Thyroid gland (tissue), 4 donors: ENCODE results near the gene ZFHX3. TPM values are rescaled to one million over a fixed set of nuclear protein-coding genes. Genes with fewer than 3 reads are reported as not detected.

Source experiments
- DNase-seq, 2 donors: peaks; one replicate each; pipeline ENCODE4 v3.0.0-alpha.2; 2019
- H3K27ac ChIP-seq, 3 donors: fragments of 200-600 bp; sonication (generic); 1 replicate in 2 of 3; 2 replicates in 1 of 3; pipeline ENCODE4 v1.5.1; 2016 to 2019; ENCODE audit warnings: mild to moderate bottlenecking in 1 of 3, moderate library complexity in 1 of 3
- H3K27me3 ChIP-seq: fragments of 200-600 bp; sonication (generic); one replicate; pipeline ENCODE4 v1.5.1; 2019
- H3K36me3 ChIP-seq, 2 donors: fragments of 200-600 bp; sonication (generic); one replicate each; pipeline ENCODE4 v1.5.1; 2016 to 2019
- H3K4me1 ChIP-seq, 2 donors: fragments of 200-600 bp; sonication (generic); one replicate each; pipeline ENCODE4 v1.5.1; 2017 to 2019
- H3K4me3 ChIP-seq, 3 donors: fragments of 200-600 bp; sonication (generic); replicated peaks in 1 of 3; 1 replicate in 2 of 3; 2 replicates in 1 of 3; pipeline ENCODE4 v1.5.1; 2016; ENCODE audit warnings: mild to moderate bottlenecking in 1 of 3
- H3K9me3 ChIP-seq: fragments of 200-600 bp; sonication (generic); one replicate; pipeline ENCODE4 v1.5.1; 2017
- POLR2A ChIP-seq, 2 donors: fragments of 450-650 bp; IDR thresholded peaks; one replicate each; pipeline ENCODE4 v1.6.1; 2017; ENCODE audit warnings: antibody characterized with exemption in 2 of 2, mild to moderate bottlenecking in 2 of 2, moderate library complexity in 1 of 2
- WGBS, 2 donors: methylation state at CpG; one replicate each; pipeline ENCODE4 v1.1.5; 2017; 5-methylcytosine and 5-hydroxymethylcytosine counted together
- intact Hi-C: fragments of 100-400 bp; cut with DNase I; formaldehyde crosslinking; loops from one replicate; pipeline ENCODE4 v1.15.1; 2023
- total RNA-seq, 4 donors: library from RNA; depleted of rRNA; stranded (reverse); fragments of >200 nt; gene quantifications; one replicate each; pipeline ENCODE4 v1.2.3, GENCODE V29; 2016
- TF ChIP-seq, protein P1 (sequence below), 6 experiments: fragments of 200-600 bp in 3 of 6; fragments of 450-650 bp in 3 of 6; sonication (generic) in 3 of 6; IDR thresholded peaks; one replicate each; pipeline ENCODE4 v1.5.1; 2016 to 2019; ENCODE audit warnings: antibody characterized with exemption in 6 of 6, mild to moderate bottlenecking in 2 of 6, inconsistent platforms in 1 of 6, moderate library complexity in 1 of 6

The ZFHX3 gene
- total RNA-seq, 4 donors from 2014 or later = 27.4 to 92.9 (median 45.5) TPM

- 91 to 92% methylated on average over 11 of the region's 11 CpGs for WGBS, 2 donors
- H3K27me3 ChIP-seq = no peaks in the 10 kb centered on the region
- H3K4me1 ChIP-seq = peaks cover 9 to 25% of the 10 kb centered on the region in 2 donors
- H3K27ac ChIP-seq = no peak overlapping the region
- H3K36me3 ChIP-seq = no peaks in the 10 kb centered on the region
- no peak for DNase-seq
- H3K4me3 ChIP-seq = no peak overlapping the region
- H3K9me3 ChIP-seq = no peaks in the 10 kb centered on the region
- TF ChIP-seq, protein P1, sequence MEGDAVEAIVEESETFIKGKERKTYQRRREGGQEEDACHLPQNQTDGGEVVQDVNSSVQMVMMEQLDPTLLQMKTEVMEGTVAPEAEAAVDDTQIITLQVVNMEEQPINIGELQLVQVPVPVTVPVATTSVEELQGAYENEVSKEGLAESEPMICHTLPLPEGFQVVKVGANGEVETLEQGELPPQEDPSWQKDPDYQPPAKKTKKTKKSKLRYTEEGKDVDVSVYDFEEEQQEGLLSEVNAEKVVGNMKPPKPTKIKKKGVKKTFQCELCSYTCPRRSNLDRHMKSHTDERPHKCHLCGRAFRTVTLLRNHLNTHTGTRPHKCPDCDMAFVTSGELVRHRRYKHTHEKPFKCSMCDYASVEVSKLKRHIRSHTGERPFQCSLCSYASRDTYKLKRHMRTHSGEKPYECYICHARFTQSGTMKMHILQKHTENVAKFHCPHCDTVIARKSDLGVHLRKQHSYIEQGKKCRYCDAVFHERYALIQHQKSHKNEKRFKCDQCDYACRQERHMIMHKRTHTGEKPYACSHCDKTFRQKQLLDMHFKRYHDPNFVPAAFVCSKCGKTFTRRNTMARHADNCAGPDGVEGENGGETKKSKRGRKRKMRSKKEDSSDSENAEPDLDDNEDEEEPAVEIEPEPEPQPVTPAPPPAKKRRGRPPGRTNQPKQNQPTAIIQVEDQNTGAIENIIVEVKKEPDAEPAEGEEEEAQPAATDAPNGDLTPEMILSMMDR (IDR thresholded peaks at IDR 0.05) = no peak
- no peak for TF ChIP-seq POLR2A (IDR thresholded peaks at IDR 0.05)
- intact Hi-C loops = loop anchor here (10.0 kb wide), 2 partner anchors 326 to 356 kb away; no protein-coding TSS in a partner anchor
Measured at GRCh38 chr16:72838586-72838910, 209.4 kb downstream of the ZFHX3 start.

DNA sequence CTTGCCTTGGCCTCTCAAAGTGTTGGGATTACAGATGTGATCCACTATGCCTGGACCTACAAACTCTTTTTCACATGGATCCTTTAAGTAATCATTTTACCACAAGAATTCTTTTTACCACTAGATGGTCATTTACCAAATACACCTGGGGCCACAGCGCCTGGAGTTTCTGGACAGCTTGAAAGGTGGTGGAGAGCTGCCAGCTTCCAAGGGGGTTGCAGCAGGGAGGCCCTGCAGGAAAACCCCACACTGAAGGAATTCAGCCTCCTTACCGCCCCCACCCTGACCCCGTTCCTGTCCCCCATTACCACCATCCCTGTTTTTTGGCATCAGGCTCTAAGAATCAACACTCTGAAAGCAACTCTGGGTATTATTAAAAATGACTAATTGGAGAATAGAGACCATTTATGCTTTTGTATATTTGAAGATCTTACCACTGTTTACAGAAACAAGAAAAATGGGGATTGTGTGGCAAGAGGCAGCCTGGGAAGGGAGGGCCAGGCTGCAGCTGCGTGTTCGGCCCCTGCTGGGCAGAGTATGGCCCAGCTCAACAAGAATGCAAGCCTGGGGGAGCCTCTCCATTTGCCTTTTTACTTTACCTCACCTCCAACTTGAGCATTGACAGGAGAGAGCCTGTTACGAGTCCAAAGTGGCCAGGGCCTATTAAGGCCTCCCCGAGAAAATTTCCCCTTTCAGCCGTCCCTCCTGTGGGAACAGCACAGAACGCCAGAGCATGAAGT is 209.9 kb downstream of the ZFHX3 start:
- Histone ChIP-seq H3K9me3 (no peaks in the 10 kb centered on the region), H3K27ac (no peak overlapping the region), H3K36me3 (no peaks in the 10 kb centered on the region), H3K4me3 (no peak overlapping the region), H3K4me1 (peaks cover 9 to 30% of the 10 kb centered on the region in 2 donors), H3K27me3 (no peaks in the 10 kb centered on the region)
- TF ChIP-seq, protein P1 (IDR thresholded peaks at IDR 0.05) = no peak
- TF ChIP-seq POLR2A (IDR thresholded peaks at IDR 0.05) = no peak
- intact Hi-C loops = loop anchor here (10.0 kb wide), 2 partner anchors 327 to 357 kb away; no protein-coding TSS in a partner anchor
- 92 to 95% methylated on average over 9 of the region's 9 CpGs for WGBS, 2 donors
- DNase-seq = no peak

- no peak overlapping the region for H3K27ac ChIP-seq
- 91 to 94% methylated on average over 8 of the region's 8 CpGs for WGBS, 2 donors
- TF ChIP-seq, protein P1 (IDR thresholded peaks at IDR 0.05) = no peak
- TF ChIP-seq POLR2A (IDR thresholded peaks at IDR 0.05) = no peak
- intact Hi-C loops = loop anchor here (10.0 kb wide), 2 partner anchors 328 to 358 kb away; no protein-coding TSS in a partner anchor
- no peaks in the 10 kb centered on the region for H3K27me3 ChIP-seq
- H3K4me1 ChIP-seq = peaks cover 9 to 31% of the 10 kb centered on the region in 2 donors
- H3K4me3 ChIP-seq = no peak overlapping the region
- H3K9me3 ChIP-seq = no peaks in the 10 kb centered on the region
- DNase-seq = no peak
- H3K36me3 ChIP-seq = no peaks in the 10 kb centered on the region
Measured at GRCh38 chr16:72836985-72837384, 210.9 kb downstream of the ZFHX3 start.

- no peaks in the 10 kb centered on the region for H3K36me3 ChIP-seq
- no peaks in the 10 kb centered on the region for H3K9me3 ChIP-seq
- no peak for TF ChIP-seq POLR2A (IDR thresholded peaks at IDR 0.05)
- TF ChIP-seq, protein P1 (IDR thresholded peaks at IDR 0.05) = no peak
- 91 to 94% methylated on average over 7 of the region's 7 CpGs for WGBS, 2 donors
- no peak overlapping the region for H3K27ac ChIP-seq
- H3K27me3 ChIP-seq = no peaks in the 10 kb centered on the region
- DNase-seq = no peak
- H3K4me1 ChIP-seq = peaks cover 5 to 24% of the 10 kb centered on the region in 2 donors
- intact Hi-C loops = loop anchor here (10.0 kb wide), 2 partner anchors 329 to 359 kb away; no protein-coding TSS in a partner anchor
- H3K4me3 ChIP-seq = no peak overlapping the region
Measured at GRCh38 chr16:72836181-72836580, 211.7 kb downstream of the ZFHX3 start.

GRCh38 chr16:72835086-72835485 is 212.8 kb downstream of the ZFHX3 start:
- H3K27me3 ChIP-seq = no peaks in the 10 kb centered on the region
- no peaks in the 10 kb centered on the region for H3K36me3 ChIP-seq
- no peak overlapping the region for H3K27ac ChIP-seq
- no peak overlapping the region for H3K4me3 ChIP-seq
- 94 to 97% methylated on average over 7 of the region's 7 CpGs for WGBS, 2 donors
- H3K4me1 ChIP-seq = peaks cover 2 to 23% of the 10 kb centered on the region in 2 donors
- TF ChIP-seq POLR2A (IDR thresholded peaks at IDR 0.05) = no peak
- TF ChIP-seq, protein P1 (IDR thresholded peaks at IDR 0.05) = no peak
- DNase-seq = no peak
- intact Hi-C loops = loop anchor here (10.0 kb wide), 2 partner anchors 330 to 360 kb away; no protein-coding TSS in a partner anchor
- no peaks in the 10 kb centered on the region for H3K9me3 ChIP-seq
